ENCODE measurements around the gene OAS3.
"Not testable (repeated sequence)": the region's sequence is repeated elsewhere in the genome, so short reads cannot be mapped to it uniquely, and the experiment has no call there.

The OAS3 gene

GRCh38 chr12:112927475-112927874 lies 10.8 kb upstream of the OAS3 start:
- DNase-seq: no peak

- DNase-seq: no peak
Observed at GRCh38 chr12:112927925-112928324, 10.3 kb upstream of the OAS3 start.

- DNase-seq: no peak
Observed at GRCh38 chr12:112928978-112929377, 9.3 kb upstream of the OAS3 start.

- DNase-seq: no peak
Observed at GRCh38 chr12:112929715-112930114, 8.6 kb upstream of the OAS3 start.

- DNase-seq: no peak
Observed at GRCh38 chr12:112930350-112930749, 7.9 kb upstream of the OAS3 start.

- no peak for DNase-seq
Observed at GRCh38 chr12:112932485-112933128, 5.7 kb upstream of the OAS3 start.

- DNase-seq: no peak
Observed at GRCh38 chr12:112933129-112933505, 5.2 kb upstream of the OAS3 start.

GRCh38 chr12:112936264-112936663 lies 2.0 kb upstream of the OAS3 start:
- DNase-seq: no peak

GRCh38 chr12:112936927-112937326 lies 1.3 kb upstream of the OAS3 start:
- no peak for DNase-seq

- DNase-seq: no peak
Observed at GRCh38 chr12:112938751-112939150, 477 bp downstream of the OAS3 start.

GRCh38 chr12:112939761-112940381 lies 1.6 kb downstream of the OAS3 start:
- no peak for DNase-seq

GRCh38 chr12:112941528-112942335 lies 3.5 kb downstream of the OAS3 start:
- no peak for DNase-seq

- no peak for DNase-seq
Observed at GRCh38 chr12:112942572-112942971, 4.3 kb downstream of the OAS3 start.

GRCh38 chr12:112944024-112944690 lies 5.9 kb downstream of the OAS3 start:
- no peak for DNase-seq

GRCh38 chr12:112945515-112945914 lies 7.2 kb downstream of the OAS3 start:
- DNase-seq: no peak

- DNase-seq: no peak
Observed at GRCh38 chr12:112946236-112947000, 8.1 kb downstream of the OAS3 start.

GRCh38 chr12:112947314-112947713 lies 9.0 kb downstream of the OAS3 start:
- DNase-seq: no peak

- DNase-seq: no peak
Observed at GRCh38 chr12:112947761-112948160, 9.5 kb downstream of the OAS3 start.

- no peak for DNase-seq
Observed at GRCh38 chr12:112948806-112949205, 10.5 kb downstream of the OAS3 start.

- DNase-seq: no peak
Observed at GRCh38 chr12:112950701-112951100, 12.4 kb downstream of the OAS3 start.

- not testable (repeated sequence) for DNase-seq
Observed at GRCh38 chr12:112957125-112957524, 18.9 kb downstream of the OAS3 start.

- DNase-seq: no peak
Observed at GRCh38 chr12:112961074-112961473, 22.8 kb downstream of the OAS3 start.

Measured in fibroblast of skin of abdomen (primary cell).